GM19452 (cell line): ENCODE data around the gene IGFBP7.
A peak's percentile ranks its signal among the peaks of the same experiment; 100 is the strongest.

Experiments used
- ATAC-seq: cut with Tn5 transposase; IDR thresholded peaks from one replicate; pipeline ENCODE4 v1.9.1; 2021; ENCODE audit not compliant: unreplicated experiment

Gene IGFBP7

GRCh38 chr4:57131849-57132742 lies 21.9 kb upstream of the IGFBP7 start:
- ATAC-seq = no peak

- ATAC-seq = no peak
Observed at GRCh38 chr4:57129477-57129876, 19.3 kb upstream of the IGFBP7 start.

- ATAC-seq = no peak
Observed at GRCh38 chr4:57127361-57127760, 17.2 kb upstream of the IGFBP7 start.

- ATAC-seq = no peak
Observed at GRCh38 chr4:57125996-57126395, 15.8 kb upstream of the IGFBP7 start.

- no peak for ATAC-seq
Observed at GRCh38 chr4:57124145-57124544, 14.0 kb upstream of the IGFBP7 start.

- no peak for ATAC-seq
Observed at GRCh38 chr4:57122959-57123358, 12.8 kb upstream of the IGFBP7 start.

- ATAC-seq = no peak
Observed at GRCh38 chr4:57119054-57119651, 9.0 kb upstream of the IGFBP7 start.

- no peak for ATAC-seq
Observed at GRCh38 chr4:57117491-57117890, 7.3 kb upstream of the IGFBP7 start.

- no peak for ATAC-seq
Observed at GRCh38 chr4:57116245-57116644, 6.1 kb upstream of the IGFBP7 start.

GRCh38 chr4:57114973-57115372 lies 4.8 kb upstream of the IGFBP7 start:
- no peak for ATAC-seq

- ATAC-seq = no peak
Observed at GRCh38 chr4:57113870-57114269, 3.7 kb upstream of the IGFBP7 start.

GRCh38 chr4:57110640-57111511 lies 691 bp upstream of the IGFBP7 start:
- ATAC-seq = peak; percentile 65

GRCh38 chr4:57109411-57109846 lies 756 bp downstream of the IGFBP7 start:
- ATAC-seq = no peak

- no peak for ATAC-seq
Observed at GRCh38 chr4:57106181-57106580, 4.0 kb downstream of the IGFBP7 start.

GRCh38 chr4:57104706-57105560 lies 5.3 kb downstream of the IGFBP7 start:
- no peak for ATAC-seq

- ATAC-seq = no peak
Observed at GRCh38 chr4:57103051-57103450, 7.1 kb downstream of the IGFBP7 start.

- no peak for ATAC-seq
Observed at GRCh38 chr4:57102050-57102624, 8.0 kb downstream of the IGFBP7 start.

GRCh38 chr4:57100979-57101651 lies 9.1 kb downstream of the IGFBP7 start:
- no peak for ATAC-seq

- no peak for ATAC-seq
Observed at GRCh38 chr4:57099363-57099762, 10.8 kb downstream of the IGFBP7 start.

GRCh38 chr4:57098941-57099340 lies 11.2 kb downstream of the IGFBP7 start:
- no peak for ATAC-seq
